ENCODE results near the gene OR2G3. TPM values are rescaled to one million over a fixed set of nuclear protein-coding genes. Genes with fewer than 3 reads are reported as not detected.

The OR2G3 gene
- total and polyA plus RNA-seq, 2 experiments from 2014 or later, result not detected

DNA sequence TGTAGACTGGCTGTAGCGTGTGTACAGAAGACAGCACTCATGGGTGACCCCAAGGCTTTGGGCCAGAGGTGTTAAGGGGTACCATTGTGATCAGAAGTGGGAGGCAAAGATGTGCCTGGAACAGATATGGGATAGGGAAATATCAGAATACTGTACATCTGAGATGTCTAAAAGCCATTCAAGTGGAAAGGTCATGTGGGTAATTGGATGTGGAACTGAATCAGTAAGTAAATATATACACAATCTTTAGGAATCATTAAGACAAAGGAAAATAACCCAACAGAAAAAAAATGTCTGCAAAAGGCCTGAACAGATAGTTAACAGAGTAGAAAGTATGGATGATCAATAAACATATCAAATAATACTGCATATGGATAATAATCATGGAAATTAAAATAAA lies 47.7 kb downstream of the OR2G3 start:
- H3K27me3 Mint-ChIP-seq (ENCODE audit: insufficient read depth, low read depth, poor library complexity), result peaks cover 3% of the 10 kb centered on the region
- Histone ChIP-seq H3F3A (replicated peaks; ENCODE audit: low read depth) (no peaks in the 10 kb centered on the region), H3K4me1 (ENCODE audit: insufficient read depth) (peaks cover 5% of the 10 kb centered on the region), H4K20me1 (replicated peaks; ENCODE audit: insufficient read depth) (no peaks in the 10 kb centered on the region), H3K79me2 (replicated peaks; ENCODE audit: insufficient read depth) (no peaks in the 10 kb centered on the region), H3K9me2 (ENCODE audit: insufficient read depth) (no peaks in the 10 kb centered on the region), H3K27ac (ENCODE audit: low read depth) (no peak overlapping the region), H2AFZ (no peak overlapping the region), H3K27me3 (ENCODE audit: insufficient read depth) (no peaks in the 10 kb centered on the region), H3K4me2 (no peak overlapping the region), H3K36me3 (ENCODE audit: insufficient read depth) (no peaks in the 10 kb centered on the region), H3K4me3 (no peak overlapping the region)
- H3K36me3 Mint-ChIP-seq (ENCODE audit: low read depth), result no peaks in the 10 kb centered on the region
- TF ChIP-seq POLR2AphosphoS5 (IDR thresholded peaks at IDR 0.05; ENCODE audit: low read depth) (no peak), ZNF114 (CRISPR knock-in tag; IDR thresholded peaks at IDR 0.05) (no peak), ZNF331 (CRISPR knock-in tag; IDR thresholded peaks at IDR 0.05; ENCODE audit: low read depth) (no peak), EZH2 (IDR thresholded peaks at IDR 0.05; ENCODE audit: low read depth, unreplicated experiment) (no peak), JUNB (IDR thresholded peaks at IDR 0.05; ENCODE audit: unreplicated experiment) (no peak), CREB1 (CRISPR knock-in tag; IDR thresholded peaks at IDR 0.05; ENCODE audit: low read depth) (no peak), EZH2phosphoT487 (IDR thresholded peaks at IDR 0.05; ENCODE audit: unreplicated experiment) (no peak), STAT1 (IDR thresholded peaks at IDR 0.05; ENCODE audit: unreplicated experiment) (no peak), NANOG (IDR thresholded peaks at IDR 0.05; ENCODE audit: borderline replicate concordance) (no peak)
- TF ChIP-seq, protein P1, sequence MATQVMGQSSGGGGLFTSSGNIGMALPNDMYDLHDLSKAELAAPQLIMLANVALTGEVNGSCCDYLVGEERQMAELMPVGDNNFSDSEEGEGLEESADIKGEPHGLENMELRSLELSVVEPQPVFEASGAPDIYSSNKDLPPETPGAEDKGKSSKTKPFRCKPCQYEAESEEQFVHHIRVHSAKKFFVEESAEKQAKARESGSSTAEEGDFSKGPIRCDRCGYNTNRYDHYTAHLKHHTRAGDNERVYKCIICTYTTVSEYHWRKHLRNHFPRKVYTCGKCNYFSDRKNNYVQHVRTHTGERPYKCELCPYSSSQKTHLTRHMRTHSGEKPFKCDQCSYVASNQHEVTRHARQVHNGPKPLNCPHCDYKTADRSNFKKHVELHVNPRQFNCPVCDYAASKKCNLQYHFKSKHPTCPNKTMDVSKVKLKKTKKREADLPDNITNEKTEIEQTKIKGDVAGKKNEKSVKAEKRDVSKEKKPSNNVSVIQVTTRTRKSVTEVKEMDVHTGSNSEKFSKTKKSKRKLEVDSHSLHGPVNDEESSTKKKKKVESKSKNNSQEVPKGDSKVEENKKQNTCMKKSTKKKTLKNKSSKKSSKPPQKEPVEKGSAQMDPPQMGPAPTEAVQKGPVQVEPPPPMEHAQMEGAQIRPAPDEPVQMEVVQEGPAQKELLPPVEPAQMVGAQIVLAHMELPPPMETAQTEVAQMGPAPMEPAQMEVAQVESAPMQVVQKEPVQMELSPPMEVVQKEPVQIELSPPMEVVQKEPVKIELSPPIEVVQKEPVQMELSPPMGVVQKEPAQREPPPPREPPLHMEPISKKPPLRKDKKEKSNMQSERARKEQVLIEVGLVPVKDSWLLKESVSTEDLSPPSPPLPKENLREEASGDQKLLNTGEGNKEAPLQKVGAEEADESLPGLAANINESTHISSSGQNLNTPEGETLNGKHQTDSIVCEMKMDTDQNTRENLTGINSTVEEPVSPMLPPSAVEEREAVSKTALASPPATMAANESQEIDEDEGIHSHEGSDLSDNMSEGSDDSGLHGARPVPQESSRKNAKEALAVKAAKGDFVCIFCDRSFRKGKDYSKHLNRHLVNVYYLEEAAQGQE (IDR thresholded peaks at IDR 0.05; ENCODE audit: unreplicated experiment), result no peak
- TF ChIP-seq, protein P2, sequence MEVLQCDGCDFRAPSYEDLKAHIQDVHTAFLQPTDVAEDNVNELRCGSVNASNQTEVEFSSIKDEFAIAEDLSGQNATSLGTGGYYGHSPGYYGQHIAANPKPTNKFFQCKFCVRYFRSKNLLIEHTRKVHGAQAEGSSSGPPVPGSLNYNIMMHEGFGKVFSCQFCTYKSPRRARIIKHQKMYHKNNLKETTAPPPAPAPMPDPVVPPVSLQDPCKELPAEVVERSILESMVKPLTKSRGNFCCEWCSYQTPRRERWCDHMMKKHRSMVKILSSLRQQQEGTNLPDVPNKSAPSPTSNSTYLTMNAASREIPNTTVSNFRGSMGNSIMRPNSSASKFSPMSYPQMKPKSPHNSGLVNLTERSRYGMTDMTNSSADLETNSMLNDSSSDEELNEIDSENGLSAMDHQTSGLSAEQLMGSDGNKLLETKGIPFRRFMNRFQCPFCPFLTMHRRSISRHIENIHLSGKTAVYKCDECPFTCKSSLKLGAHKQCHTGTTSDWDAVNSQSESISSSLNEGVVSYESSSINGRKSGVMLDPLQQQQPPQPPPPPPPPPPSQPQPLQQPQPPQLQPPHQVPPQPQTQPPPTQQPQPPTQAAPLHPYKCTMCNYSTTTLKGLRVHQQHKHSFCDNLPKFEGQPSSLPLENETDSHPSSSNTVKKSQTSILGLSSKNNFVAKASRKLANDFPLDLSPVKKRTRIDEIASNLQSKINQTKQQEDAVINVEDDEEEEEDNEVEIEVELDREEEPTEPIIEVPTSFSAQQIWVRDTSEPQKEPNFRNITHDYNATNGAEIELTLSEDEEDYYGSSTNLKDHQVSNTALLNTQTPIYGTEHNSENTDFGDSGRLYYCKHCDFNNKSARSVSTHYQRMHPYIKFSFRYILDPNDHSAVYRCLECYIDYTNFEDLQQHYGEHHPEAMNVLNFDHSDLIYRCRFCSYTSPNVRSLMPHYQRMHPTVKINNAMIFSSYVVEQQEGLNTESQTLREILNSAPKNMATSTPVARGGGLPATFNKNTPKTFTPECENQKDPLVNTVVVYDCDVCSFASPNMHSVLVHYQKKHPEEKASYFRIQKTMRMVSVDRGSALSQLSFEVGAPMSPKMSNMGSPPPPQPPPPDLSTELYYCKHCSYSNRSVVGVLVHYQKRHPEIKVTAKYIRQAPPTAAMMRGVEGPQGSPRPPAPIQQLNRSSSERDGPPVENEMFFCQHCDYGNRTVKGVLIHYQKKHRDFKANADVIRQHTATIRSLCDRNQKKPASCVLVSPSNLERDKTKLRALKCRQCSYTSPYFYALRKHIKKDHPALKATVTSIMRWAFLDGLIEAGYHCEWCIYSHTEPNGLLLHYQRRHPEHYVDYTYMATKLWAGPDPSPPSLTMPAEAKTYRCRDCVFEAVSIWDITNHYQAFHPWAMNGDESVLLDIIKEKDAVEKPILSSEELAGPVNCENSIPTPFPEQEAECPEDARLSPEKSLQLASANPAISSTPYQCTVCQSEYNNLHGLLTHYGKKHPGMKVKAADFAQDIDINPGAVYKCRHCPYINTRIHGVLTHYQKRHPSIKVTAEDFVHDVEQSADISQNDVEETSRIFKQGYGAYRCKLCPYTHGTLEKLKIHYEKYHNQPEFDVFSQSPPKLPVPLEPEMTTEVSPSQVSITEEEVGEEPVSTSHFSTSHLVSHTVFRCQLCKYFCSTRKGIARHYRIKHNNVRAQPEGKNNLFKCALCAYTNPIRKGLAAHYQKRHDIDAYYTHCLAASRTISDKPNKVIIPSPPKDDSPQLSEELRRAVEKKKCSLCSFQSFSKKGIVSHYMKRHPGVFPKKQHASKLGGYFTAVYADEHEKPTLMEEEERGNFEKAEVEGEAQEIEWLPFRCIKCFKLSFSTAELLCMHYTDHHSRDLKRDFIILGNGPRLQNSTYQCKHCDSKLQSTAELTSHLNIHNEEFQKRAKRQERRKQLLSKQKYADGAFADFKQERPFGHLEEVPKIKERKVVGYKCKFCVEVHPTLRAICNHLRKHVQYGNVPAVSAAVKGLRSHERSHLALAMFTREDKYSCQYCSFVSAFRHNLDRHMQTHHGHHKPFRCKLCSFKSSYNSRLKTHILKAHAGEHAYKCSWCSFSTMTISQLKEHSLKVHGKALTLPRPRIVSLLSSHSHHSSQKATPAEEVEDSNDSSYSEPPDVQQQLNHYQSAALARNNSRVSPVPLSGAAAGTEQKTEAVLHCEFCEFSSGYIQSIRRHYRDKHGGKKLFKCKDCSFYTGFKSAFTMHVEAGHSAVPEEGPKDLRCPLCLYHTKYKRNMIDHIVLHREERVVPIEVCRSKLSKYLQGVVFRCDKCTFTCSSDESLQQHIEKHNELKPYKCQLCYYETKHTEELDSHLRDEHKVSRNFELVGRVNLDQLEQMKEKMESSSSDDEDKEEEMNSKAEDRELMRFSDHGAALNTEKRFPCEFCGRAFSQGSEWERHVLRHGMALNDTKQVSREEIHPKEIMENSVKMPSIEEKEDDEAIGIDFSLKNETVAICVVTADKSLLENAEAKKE (CRISPR knock-in tag; IDR thresholded peaks at IDR 0.05), result no peak
- TF ChIP-seq, protein P3, sequence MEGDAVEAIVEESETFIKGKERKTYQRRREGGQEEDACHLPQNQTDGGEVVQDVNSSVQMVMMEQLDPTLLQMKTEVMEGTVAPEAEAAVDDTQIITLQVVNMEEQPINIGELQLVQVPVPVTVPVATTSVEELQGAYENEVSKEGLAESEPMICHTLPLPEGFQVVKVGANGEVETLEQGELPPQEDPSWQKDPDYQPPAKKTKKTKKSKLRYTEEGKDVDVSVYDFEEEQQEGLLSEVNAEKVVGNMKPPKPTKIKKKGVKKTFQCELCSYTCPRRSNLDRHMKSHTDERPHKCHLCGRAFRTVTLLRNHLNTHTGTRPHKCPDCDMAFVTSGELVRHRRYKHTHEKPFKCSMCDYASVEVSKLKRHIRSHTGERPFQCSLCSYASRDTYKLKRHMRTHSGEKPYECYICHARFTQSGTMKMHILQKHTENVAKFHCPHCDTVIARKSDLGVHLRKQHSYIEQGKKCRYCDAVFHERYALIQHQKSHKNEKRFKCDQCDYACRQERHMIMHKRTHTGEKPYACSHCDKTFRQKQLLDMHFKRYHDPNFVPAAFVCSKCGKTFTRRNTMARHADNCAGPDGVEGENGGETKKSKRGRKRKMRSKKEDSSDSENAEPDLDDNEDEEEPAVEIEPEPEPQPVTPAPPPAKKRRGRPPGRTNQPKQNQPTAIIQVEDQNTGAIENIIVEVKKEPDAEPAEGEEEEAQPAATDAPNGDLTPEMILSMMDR (conservative IDR thresholded peaks at IDR 0.05; ENCODE audit: low read depth in 2 of 2), result no peak
- TF ChIP-seq, protein P4, sequence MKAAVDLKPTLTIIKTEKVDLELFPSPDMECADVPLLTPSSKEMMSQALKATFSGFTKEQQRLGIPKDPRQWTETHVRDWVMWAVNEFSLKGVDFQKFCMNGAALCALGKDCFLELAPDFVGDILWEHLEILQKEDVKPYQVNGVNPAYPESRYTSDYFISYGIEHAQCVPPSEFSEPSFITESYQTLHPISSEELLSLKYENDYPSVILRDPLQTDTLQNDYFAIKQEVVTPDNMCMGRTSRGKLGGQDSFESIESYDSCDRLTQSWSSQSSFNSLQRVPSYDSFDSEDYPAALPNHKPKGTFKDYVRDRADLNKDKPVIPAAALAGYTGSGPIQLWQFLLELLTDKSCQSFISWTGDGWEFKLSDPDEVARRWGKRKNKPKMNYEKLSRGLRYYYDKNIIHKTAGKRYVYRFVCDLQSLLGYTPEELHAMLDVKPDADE (IDR thresholded peaks at IDR 0.05), result no peak
- H3K9me3 Mint-ChIP-seq, result no peaks in the 10 kb centered on the region; the same call in 1 of the 3 replicates
- peaks cover 13% of the 10 kb centered on the region for H3K4me1 Mint-ChIP-seq
- DNase-seq (ENCODE audit: low spot score) (no peak), ATAC-seq (no peak)
- H3K27ac Mint-ChIP-seq, result no peak overlapping the region
- no peak overlapping the region for H3K4me3 Mint-ChIP-seq

Data from GM23338 (cell line).